Activated T-helper 1 cell treated with anti-CD3 and anti-CD28 coated beads, Interleukin-12 subunit alpha, Interleukin-12 subunit beta, Interleukin-2, Interleukin-4 antibody, amounts not matched to agents 30 ng/mL and 10 ng/mL and 1 ng/mL, durations not matched to agents 14 hours and 24 hours and 36 hours (primary cell): ENCODE measurements around the gene WDR87. TPM values are rescaled to one million over a fixed set of nuclear protein-coding genes. Genes with fewer than 3 reads are reported as not detected.

ENCODE experiments used
- DNase-seq: peaks from one replicate; pipeline ENCODE4 v3.0.0; 2021; ENCODE audit warnings: low spot score
- H3K27ac Mint-ChIP-seq: one replicate; pipeline ENCODE4 v1.8.0; 2021; ENCODE audit warnings: mild to moderate bottlenecking, mixed read lengths
- H3K27me3 Mint-ChIP-seq: one replicate; pipeline ENCODE4 v1.8.0; 2022; ENCODE audit warnings: mild to moderate bottlenecking, moderate library complexity, mixed read lengths; ENCODE audit not compliant: insufficient read depth
- H3K36me3 Mint-ChIP-seq: one replicate; pipeline ENCODE4 v1.8.0; 2021; ENCODE audit warnings: low read depth, mixed read lengths
- H3K4me1 Mint-ChIP-seq: one replicate; pipeline ENCODE4 v1.8.0; 2021; ENCODE audit warnings: low read depth, mixed read lengths
- H3K4me3 Mint-ChIP-seq: one replicate; pipeline ENCODE4 v1.8.0; 2021; ENCODE audit warnings: mild to moderate bottlenecking, moderate library complexity, mixed read lengths
- H3K9me3 Mint-ChIP-seq: one replicate; pipeline ENCODE4 v1.8.0; 2021; ENCODE audit warnings: mixed read lengths
- intact Hi-C: fragments of 100-400 bp; cut with micrococcal nuclease; formaldehyde crosslinking; loops from one replicate; pipeline ENCODE4 v1.15.1; 2024
- total RNA-seq: library from RNA; stranded (reverse); gene quantifications from 2 replicates; pipeline ENCODE4 v1.2.3, GENCODE V29; 2022

The WDR87 gene
- total RNA-seq, result not detected in 2 replicates

DNA sequence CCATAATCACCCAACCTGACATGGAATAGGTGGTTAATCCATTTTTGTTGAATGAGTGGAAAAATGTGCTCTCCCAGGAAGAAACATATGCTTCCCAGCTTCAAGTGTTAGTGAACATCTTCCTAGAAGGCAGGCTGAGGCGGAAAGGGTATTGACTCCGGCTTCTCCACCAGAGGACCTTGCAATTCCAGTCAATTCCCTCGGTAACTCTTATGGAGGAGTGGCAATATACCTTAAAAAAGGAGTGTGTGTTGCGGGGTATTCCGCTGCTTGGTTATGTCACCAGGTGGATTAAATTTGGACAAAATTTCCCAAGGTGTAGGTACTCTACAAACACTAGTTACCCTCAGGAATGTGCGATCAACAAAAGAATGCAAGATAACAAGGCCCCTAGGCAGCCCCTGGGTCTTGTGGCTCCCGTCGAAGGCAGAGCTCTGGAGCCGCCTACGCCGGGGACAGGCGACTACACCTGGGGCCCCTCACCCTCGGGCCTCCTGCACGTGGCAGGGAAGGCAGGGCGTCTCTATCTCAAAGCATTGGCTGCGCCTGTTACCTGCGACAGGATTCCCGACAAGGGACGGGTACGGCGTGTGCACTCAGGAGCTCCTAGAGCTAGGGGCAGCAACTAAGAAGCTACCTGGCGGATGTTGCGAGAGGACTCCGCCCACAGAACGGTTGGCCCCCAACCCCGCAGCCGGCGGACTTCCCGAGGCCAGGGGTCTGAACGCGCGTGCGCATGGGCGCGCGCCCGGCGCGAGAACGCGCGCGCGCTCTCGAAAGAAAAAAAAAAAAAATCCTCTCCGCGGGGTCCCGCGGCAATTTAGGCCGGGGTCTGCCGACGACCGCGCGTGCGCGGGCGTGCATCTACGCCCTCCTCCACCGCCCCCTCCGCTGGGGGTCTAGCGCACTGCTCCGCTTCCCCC lies at the start of gene WDR87:
Gene WDR87 (minus strand): TSS at position 649 of the 923 bp plus-strand sequence. CDS start 8,355 bp downstream, outside the sequence.
- intact Hi-C loops, result loop anchor here (1.0 to 10.0 kb wide), 8 partner anchors 96 to 989 kb away; partner anchors contain the start of genes EIF3K, MAP4K1, YIF1B and ZNF540
- peak within 1 kb of the TSS; percentile 93 for H3K4me3 Mint-ChIP-seq
- H3K36me3 Mint-ChIP-seq, result no peaks in the 10 kb centered on the region
- H3K4me1 Mint-ChIP-seq, result peaks cover 17% of the 10 kb centered on the region
- H3K9me3 Mint-ChIP-seq, result no peaks in the 10 kb centered on the region
- peaks cover 2% of the 10 kb centered on the region for H3K27me3 Mint-ChIP-seq
- H3K27ac Mint-ChIP-seq, result peak within 1 kb of the TSS; percentile 68
- DNase-seq, result peak; percentile 1

GRCh38 chr19:37955986-37956385 lies 49.6 kb upstream of the WDR87 start:
- H3K27ac Mint-ChIP-seq, result no peak overlapping the region
- no peaks in the 10 kb centered on the region for H3K27me3 Mint-ChIP-seq
- H3K36me3 Mint-ChIP-seq, result no peaks in the 10 kb centered on the region
- intact Hi-C loops, result no loop called here
- DNase-seq, result no peak
- H3K4me1 Mint-ChIP-seq, result no peaks in the 10 kb centered on the region
- H3K9me3 Mint-ChIP-seq, result peaks cover 15% of the 10 kb centered on the region
- H3K4me3 Mint-ChIP-seq, result no peak overlapping the region

DNA sequence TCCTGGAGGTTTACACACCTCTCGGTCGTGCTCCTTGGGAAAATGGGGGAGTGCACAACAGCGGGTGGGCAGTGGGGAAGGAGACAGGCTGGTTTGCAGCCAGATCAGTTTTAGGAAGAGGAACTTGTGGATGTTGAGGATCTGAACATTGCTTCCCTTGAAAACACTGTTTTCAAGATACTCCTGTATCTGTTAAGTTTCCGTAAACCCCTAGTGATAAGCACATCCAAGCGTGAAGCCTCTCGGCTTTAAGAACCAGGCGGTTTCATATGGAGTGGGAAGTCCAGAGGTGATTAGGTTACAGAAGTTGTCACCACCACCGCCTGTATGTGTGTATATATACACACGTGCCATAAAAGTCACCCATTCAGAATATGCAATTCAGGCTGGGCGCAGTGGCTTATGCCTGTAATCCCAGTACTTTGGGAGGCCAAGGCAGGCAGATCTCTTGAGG lies 48.1 kb upstream of the WDR87 start:
- no peaks in the 10 kb centered on the region for H3K36me3 Mint-ChIP-seq
- no peaks in the 10 kb centered on the region for H3K27me3 Mint-ChIP-seq
- H3K27ac Mint-ChIP-seq, result no peak overlapping the region
- peaks cover 13% of the 10 kb centered on the region for H3K9me3 Mint-ChIP-seq
- no peak for DNase-seq
- H3K4me3 Mint-ChIP-seq, result no peak overlapping the region
- intact Hi-C loops, result no loop called here
- no peaks in the 10 kb centered on the region for H3K4me1 Mint-ChIP-seq

DNA sequence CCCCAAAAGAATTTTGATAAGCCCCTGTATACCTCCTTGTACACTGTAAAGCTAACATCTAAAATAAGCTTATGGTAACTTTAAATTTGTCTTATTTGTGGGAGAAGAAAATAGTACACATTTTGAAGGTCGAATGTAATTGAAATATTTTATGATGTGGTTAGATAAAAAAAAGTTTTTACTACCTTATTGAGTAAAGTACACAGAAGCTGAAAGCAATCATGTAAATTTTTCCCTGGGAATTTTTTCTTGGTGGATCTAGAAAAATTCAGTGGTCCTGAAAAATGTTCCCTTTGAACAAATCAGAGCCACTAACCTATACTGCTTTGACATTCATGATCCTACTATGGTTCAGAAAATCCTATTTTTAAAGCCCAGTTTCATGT lies 47.5 kb upstream of the WDR87 start:
- Mint-ChIP-seq H3K4me1 (no peaks in the 10 kb centered on the region), H3K9me3 (peaks cover 8% of the 10 kb centered on the region), H3K36me3 (no peaks in the 10 kb centered on the region), H3K27me3 (no peaks in the 10 kb centered on the region), H3K4me3 (no peak overlapping the region), H3K27ac (no peak overlapping the region)
- no peak for DNase-seq
- intact Hi-C loops, result no loop called here

DNA sequence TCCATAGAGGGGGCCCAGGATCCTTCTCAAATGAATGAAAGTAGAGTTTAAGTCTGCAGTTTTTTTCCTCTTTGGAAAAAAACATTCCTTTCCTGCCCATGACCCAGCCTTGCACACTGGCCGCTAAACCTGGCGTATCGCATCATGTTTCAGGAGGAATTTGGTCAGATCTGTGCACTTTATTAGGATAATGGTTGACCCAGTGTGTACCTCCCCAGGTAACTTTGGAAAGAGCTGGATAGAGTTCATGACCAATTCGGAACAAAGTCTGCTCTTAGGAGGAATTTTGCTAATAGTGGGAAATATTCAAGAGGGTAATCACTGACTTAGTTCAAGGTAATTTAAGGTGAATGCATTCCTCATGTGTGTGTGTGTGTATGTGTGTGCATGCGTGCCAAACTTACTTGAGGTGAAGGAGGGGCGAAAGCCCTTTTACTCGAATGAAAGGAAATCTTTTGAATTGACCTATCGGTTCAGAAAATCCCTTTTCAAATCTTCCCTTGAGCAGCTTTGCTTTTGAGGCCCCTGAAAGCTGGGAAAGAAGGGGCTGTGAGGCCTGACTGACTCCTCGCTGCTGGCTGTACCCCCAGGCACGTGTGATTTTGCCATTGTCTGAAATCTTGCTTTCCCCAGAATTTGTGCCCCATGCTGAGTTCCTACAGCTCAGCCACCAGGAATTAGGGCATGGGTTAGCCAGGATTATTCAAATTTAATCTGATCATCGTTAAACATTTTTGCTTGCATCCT lies 47.0 kb upstream of the WDR87 start:
- intact Hi-C loops, result no loop called here
- no peak for DNase-seq
- H3K27ac Mint-ChIP-seq, result no peak overlapping the region
- no peaks in the 10 kb centered on the region for H3K4me1 Mint-ChIP-seq
- H3K4me3 Mint-ChIP-seq, result no peak overlapping the region
- peaks cover 4% of the 10 kb centered on the region for H3K9me3 Mint-ChIP-seq
- H3K27me3 Mint-ChIP-seq, result no peaks in the 10 kb centered on the region
- H3K36me3 Mint-ChIP-seq, result no peaks in the 10 kb centered on the region

GRCh38 chr19:37951816-37952210 lies 45.4 kb upstream of the WDR87 start:
- no peak for DNase-seq
- H3K27me3 Mint-ChIP-seq, result no peaks in the 10 kb centered on the region
- H3K4me1 Mint-ChIP-seq, result no peaks in the 10 kb centered on the region
- H3K9me3 Mint-ChIP-seq, result peaks cover under 1% of the 10 kb centered on the region
- no peak overlapping the region for H3K4me3 Mint-ChIP-seq
- no peaks in the 10 kb centered on the region for H3K36me3 Mint-ChIP-seq
- no peak overlapping the region for H3K27ac Mint-ChIP-seq
- intact Hi-C loops, result no loop called here

- Mint-ChIP-seq H3K36me3 (no peaks in the 10 kb centered on the region), H3K27me3 (no peaks in the 10 kb centered on the region), H3K9me3 (no peaks in the 10 kb centered on the region), H3K27ac (no peak overlapping the region), H3K4me3 (no peak overlapping the region), H3K4me1 (no peaks in the 10 kb centered on the region)
- intact Hi-C loops, result no loop called here
- DNase-seq, result no peak
Observed at GRCh38 chr19:37950471-37951175, 44.2 kb upstream of the WDR87 start.

GRCh38 chr19:37948362-37948761 lies 42.0 kb upstream of the WDR87 start:
- Mint-ChIP-seq H3K4me1 (no peaks in the 10 kb centered on the region), H3K4me3 (no peak overlapping the region), H3K27ac (no peak overlapping the region), H3K36me3 (no peaks in the 10 kb centered on the region), H3K27me3 (no peaks in the 10 kb centered on the region), H3K9me3 (no peaks in the 10 kb centered on the region)
- intact Hi-C loops, result no loop called here
- DNase-seq, result no peak

DNA sequence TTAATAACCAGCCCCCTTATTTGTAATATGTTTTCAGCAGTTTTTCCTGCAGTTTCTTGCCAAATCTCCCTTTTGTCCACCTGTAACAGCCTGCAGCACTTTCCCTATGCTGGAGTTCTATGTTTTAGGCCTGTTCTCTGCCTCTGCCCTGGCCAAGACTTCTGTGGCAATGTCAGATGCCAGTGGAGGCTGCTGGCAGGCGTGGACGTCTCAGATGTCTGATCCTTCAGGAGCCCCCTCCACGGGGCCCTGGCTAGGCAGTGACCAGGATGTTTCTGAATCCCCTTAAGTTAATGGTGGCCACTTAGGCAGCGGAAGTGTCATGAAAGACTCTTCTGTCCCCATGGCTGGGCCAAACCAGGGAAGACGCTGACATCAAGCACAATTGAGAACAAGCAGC lies 41.4 kb upstream of the WDR87 start:
- Mint-ChIP-seq H3K4me3 (no peak overlapping the region), H3K36me3 (no peaks in the 10 kb centered on the region), H3K9me3 (no peaks in the 10 kb centered on the region), H3K27me3 (no peaks in the 10 kb centered on the region), H3K27ac (no peak overlapping the region), H3K4me1 (no peaks in the 10 kb centered on the region)
- no peak for DNase-seq
- intact Hi-C loops, result no loop called here

DNA sequence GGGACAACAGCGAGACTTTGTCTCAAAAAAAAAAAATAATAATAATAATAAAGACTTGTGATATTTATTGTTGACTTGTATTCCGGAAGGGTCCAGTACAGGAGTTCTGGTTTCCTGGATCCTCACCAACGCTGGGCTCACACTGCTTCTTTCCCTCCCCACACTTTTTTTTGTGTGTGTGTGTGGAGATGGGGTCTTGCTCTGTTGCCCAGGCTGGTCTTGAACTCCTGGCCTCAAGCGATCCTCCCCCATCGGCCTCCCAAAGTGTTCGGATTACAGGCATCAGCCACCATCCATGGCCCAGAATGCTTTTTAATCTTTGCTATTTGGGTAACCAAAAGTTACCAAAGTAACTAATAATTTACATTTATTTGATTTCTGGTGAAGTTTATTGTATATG lies 39.7 kb upstream of the WDR87 start:
- H3K27ac Mint-ChIP-seq, result no peak overlapping the region
- DNase-seq, result no peak
- no peaks in the 10 kb centered on the region for H3K27me3 Mint-ChIP-seq
- no peaks in the 10 kb centered on the region for H3K36me3 Mint-ChIP-seq
- no peak overlapping the region for H3K4me3 Mint-ChIP-seq
- no peaks in the 10 kb centered on the region for H3K9me3 Mint-ChIP-seq
- intact Hi-C loops, result no loop called here
- H3K4me1 Mint-ChIP-seq, result no peaks in the 10 kb centered on the region

GRCh38 chr19:37943480-37943879 lies 37.1 kb upstream of the WDR87 start:
- no peak overlapping the region for H3K27ac Mint-ChIP-seq
- DNase-seq, result no peak
- no peak overlapping the region for H3K4me3 Mint-ChIP-seq
- no peaks in the 10 kb centered on the region for H3K4me1 Mint-ChIP-seq
- no peaks in the 10 kb centered on the region for H3K36me3 Mint-ChIP-seq
- no peaks in the 10 kb centered on the region for H3K27me3 Mint-ChIP-seq
- no peaks in the 10 kb centered on the region for H3K9me3 Mint-ChIP-seq
- intact Hi-C loops, result no loop called here

DNA sequence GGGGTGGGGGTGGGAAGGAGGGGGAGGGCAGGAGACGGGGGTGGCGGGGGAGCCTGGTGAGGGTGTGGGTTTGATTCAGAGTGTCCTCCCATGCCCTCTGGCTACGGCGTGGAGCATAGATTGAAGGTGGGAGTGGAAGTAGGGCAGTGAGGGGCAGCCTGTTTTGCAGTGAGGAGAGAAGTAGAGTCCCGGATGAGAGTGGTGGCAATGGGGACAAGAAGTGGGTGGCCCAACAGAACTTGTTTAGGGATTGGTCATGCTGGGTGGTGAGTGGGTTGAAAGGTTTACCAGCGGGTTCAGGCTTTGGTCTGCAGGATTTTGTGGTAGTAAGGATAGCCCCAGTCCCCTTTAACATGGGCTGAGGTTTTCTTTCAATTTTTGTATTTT lies 36.1 kb upstream of the WDR87 start:
- Mint-ChIP-seq H3K4me3 (no peak overlapping the region), H3K9me3 (no peaks in the 10 kb centered on the region), H3K27ac (no peak overlapping the region), H3K36me3 (no peaks in the 10 kb centered on the region), H3K27me3 (no peaks in the 10 kb centered on the region), H3K4me1 (no peaks in the 10 kb centered on the region)
- DNase-seq, result no peak
- intact Hi-C loops, result no loop called here
